A549 (cell line): ENCODE measurements around the gene PTPRJ. TPM values are rescaled to one million over a fixed set of nuclear protein-coding genes. Genes with fewer than 3 reads are reported as not detected.

Source experiments
- ATAC-seq, 2 experiments: fragments of 200-7000 bp in 1 of 2; fragments of >200 bp in 1 of 2; cut with Nextera tagmentation in 1 of 2; cut with Tn5 transposase in 1 of 2; 3 replicates each; pipeline versions ENCODE4 v1.8.0 to v1.9.1; 2018 to 2020; ENCODE audit warnings: mild to moderate bottlenecking in 1 of 2, moderate library complexity in 1 of 2
- CTCF ChIA-PET: fragments of 300-600 bp; sonication (Branson Sonifier 250); formaldehyde crosslinking; extraction: SDS; loops from one replicate; lab custom pipeline; 2021; ENCODE audit warnings: antibody characterized with exemption, inconsistent platforms; lab: Yijun Ruan, JAX
- POLR2A ChIA-PET: fragments of 350-600 bp; formaldehyde crosslinking; extraction: SDS; loops from one replicate; lab custom pipeline; 2021; ENCODE audit warnings: antibody characterized with exemption, inconsistent platforms; lab: Yijun Ruan, JAX
- DNase-seq, 2 experiments: peaks; one replicate each; pipeline versions ENCODE4 v3.0.0 to v3.0.0-alpha.2; 2011 to 2016; ENCODE audit warnings: low read depth in 1 of 2, low spot score in 1 of 2
- FAIRE-seq: peaks from 2 replicates; lab custom pipeline; 2011; peaks lifted over from hg19 to GRCh38; lab: Jason Lieb, UNC
- H3K27ac ChIP-seq, 2 experiments: fragments of >200 bp; sonication (Bioruptor Twin); formaldehyde crosslinking; 3 replicates each; pipeline ENCODE4 v1.5.1; 2016 to 2017
- H3K4me1 ChIP-seq: fragments of >200 bp; sonication (Bioruptor Twin); formaldehyde crosslinking; 3 replicates; pipeline ENCODE4 v1.6.1; 2016
- H3K4me2 ChIP-seq: fragments of >200 bp; sonication (Bioruptor Twin); formaldehyde crosslinking; 3 replicates; pipeline ENCODE4 v1.6.1; 2016
- H3K4me3 ChIP-seq: fragments of >200 bp; sonication (Bioruptor Twin); formaldehyde crosslinking; 3 replicates; pipeline ENCODE4 v1.5.1; 2016
- H3K9me3 ChIP-seq: fragments of >200 bp; sonication (Bioruptor Twin); formaldehyde crosslinking; 3 replicates; pipeline ENCODE4 v1.6.1; 2016
- EHF ChIP-seq: fragments of 250-450 bp; sonication (Bioruptor Pico); IDR thresholded peaks from 2 replicates; pipeline ENCODE4 v1.5.0; 2020; ENCODE audit warnings: mild to moderate bottlenecking
- EP300 ChIP-seq, 2 experiments: fragments of >200 bp; sonication (Bioruptor Twin); formaldehyde crosslinking; IDR thresholded peaks; 2 replicates in 1 of 2; 3 replicates in 1 of 2; pipeline ENCODE4 v1.6.1; 2016 to 2017
- ESRRA ChIP-seq: fragments of 150-350 bp; IDR thresholded peaks from 2 replicates; pipeline ENCODE4 v1.6.1; 2014; ENCODE audit warnings: mild to moderate bottlenecking, low read length, borderline replicate concordance
- FOSB ChIP-seq: fragments of 250-450 bp; sonication (Bioruptor Pico); IDR thresholded peaks from 2 replicates; pipeline ENCODE4 v1.5.0; 2020; ENCODE audit warnings: mild to moderate bottlenecking, moderate library complexity
- FOSL2 ChIP-seq, 2 experiments: fragments of 450-650 bp in 1 of 2; fragments of >200 bp in 1 of 2; sonication (Bioruptor Twin) in 1 of 2; formaldehyde crosslinking; IDR thresholded peaks; 2 replicates each; pipeline versions ENCODE4 v1.5.0 to v1.6.1; 2016 to 2020; ENCODE audit warnings: mild to moderate bottlenecking in 1 of 2, moderate library complexity in 1 of 2
- GATA3 ChIP-seq: IDR thresholded peaks from 2 replicates; pipeline ENCODE4 v1.6.1; 2012; ENCODE audit warnings: borderline replicate concordance
- HOXB5 ChIP-seq: fragments of 250-450 bp; sonication (Bioruptor Pico); IDR thresholded peaks from 2 replicates; pipeline ENCODE4 v1.5.0; 2020; ENCODE audit warnings: mild to moderate bottlenecking, moderate library complexity
- MAFK ChIP-seq: fragments of 450-650 bp; IDR thresholded peaks from 2 replicates; pipeline ENCODE4 v1.6.1; 2014; ENCODE audit not compliant: partially characterized antibody
- PHF8 ChIP-seq: fragments of 200-600 bp; sonication (generic); IDR thresholded peaks from 2 replicates; pipeline ENCODE4 v1.6.1; 2016; ENCODE audit warnings: low read depth, mild to moderate bottlenecking, antibody characterized with exemption, moderate library complexity, borderline replicate concordance
- POLR2AphosphoS2 ChIP-seq: conservative IDR thresholded peaks from 2 replicates; pipeline ENCODE4 v1.6.1; 2012; ENCODE audit warnings: low read length, improper control_type of control experiment, inconsistent platforms
- RARB ChIP-seq: fragments of 250-450 bp; sonication (Bioruptor Pico); IDR thresholded peaks from 2 replicates; pipeline ENCODE4 v1.8.0; 2021; ENCODE audit warnings: mild to moderate bottlenecking, moderate library complexity
- RFX5 ChIP-seq: fragments of 450-650 bp; IDR thresholded peaks from 2 replicates; pipeline ENCODE4 v1.7.1; 2014; ENCODE audit warnings: antibody characterized with exemption, mild to moderate bottlenecking, moderate library complexity
- TP53 ChIP-seq: fragments of 250-450 bp; sonication (Bioruptor Pico); IDR thresholded peaks from 2 replicates; pipeline ENCODE4 v1.5.0; 2021; ENCODE audit warnings: mild to moderate bottlenecking, moderate library complexity
- ZFP36 ChIP-seq: fragments of 450-650 bp; IDR thresholded peaks from 2 replicates; pipeline ENCODE4 v1.6.1; 2014; ENCODE audit warnings: borderline replicate concordance; ENCODE audit not compliant: partially characterized antibody
- ZSCAN20 ChIP-seq: fragments of 250-450 bp; sonication (Bioruptor Pico); IDR thresholded peaks from 2 replicates; pipeline ENCODE4 v1.8.0; 2022; ENCODE audit warnings: mild to moderate bottlenecking, moderate library complexity
- WGBS: methylation state at CpG from one replicate; pipeline ENCODE4 v1.1.6; 2017; ENCODE audit errors: missing lambda C conversion rate; 5-methylcytosine and 5-hydroxymethylcytosine counted together
- polyA plus RNA-seq, 4 experiments: library from polyadenylated mRNA; depleted of rRNA in 3 of 4; stranded (reverse); fragments of >200 nt; fragmentation: RNase III in 1 of 4; extraction: RNeasy Plus Mini Kit Qiagen cat#74134 plus additional on column Dnase treatment in 1 of 4; gene quantifications; 2 replicates in 3 of 4; 3 replicates in 1 of 4; pipeline ENCODE4 v1.2.3, GENCODE V29; 2011 to 2017
- TF ChIP-seq, protein P1 (sequence below): fragments of >200 bp; sonication (Bioruptor Twin); formaldehyde crosslinking; IDR thresholded peaks from 3 replicates; pipeline ENCODE4 v1.5.1; 2016
- TF ChIP-seq, protein P2 (sequence below): fragments of 150-350 bp; IDR thresholded peaks from 2 replicates; pipeline ENCODE4 v1.6.1; 2014; ENCODE audit warnings: low read depth, mild to moderate bottlenecking, low read length
- TF ChIP-seq, protein P3 (sequence below): fragments of 250-450 bp; sonication (Bioruptor Pico); IDR thresholded peaks from 2 replicates; pipeline ENCODE4 v1.5.0; 2021; ENCODE audit warnings: mild to moderate bottlenecking, moderate library complexity, borderline replicate concordance
- TF ChIP-seq, protein P4 (sequence below): fragments of 450-650 bp; IDR thresholded peaks from 2 replicates; pipeline ENCODE4 v1.6.1; 2014; ENCODE audit warnings: antibody characterized with exemption

PTPRJ gene
- polyA plus RNA-seq, 2 of the 4 experiments (the other 2 are of a cell fraction): 30.3 to 50.5 TPM

DNA sequence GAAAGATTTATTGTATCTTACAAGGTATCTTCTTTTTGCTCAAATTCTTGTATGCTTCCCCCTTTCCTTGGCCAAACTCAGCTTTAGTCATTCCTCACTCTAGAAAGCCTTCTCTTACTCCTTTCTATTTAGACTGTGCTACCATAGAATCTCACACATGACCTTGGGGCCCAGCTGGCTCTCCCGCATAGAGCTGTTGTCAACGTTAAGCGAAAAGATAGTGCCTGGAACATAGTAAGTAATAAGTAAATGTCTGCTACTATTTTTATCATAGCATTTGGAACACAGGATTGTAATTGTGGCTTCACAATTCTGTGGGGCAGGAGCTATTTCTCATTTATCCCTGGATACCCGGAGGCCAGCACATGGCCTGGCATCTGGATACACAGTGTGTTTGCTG is 197.3 kb downstream of the PTPRJ start:
- no peaks in the 10 kb centered on the region for H3K9me3 ChIP-seq
- no peak overlapping the region for H3K4me2 ChIP-seq
- no peak overlapping the region for H3K27ac ChIP-seq
- TF ChIP-seq POLR2AphosphoS2 (no peak), PHF8 (no peak), ESRRA (no peak), GATA3 (no peak), RARB (CRISPR knock-in tag) (no peak), FOSB (CRISPR knock-in tag) (no peak), EHF (CRISPR knock-in tag) (no peak), ZFP36 (no peak), TP53 (CRISPR knock-in tag) (no peak), FOSL2 (IDR thresholded peaks at IDR 0.05) (no peak), FOSL2 (CRISPR knock-in tag; IDR thresholded peaks at IDR 0.05) (no peak), EP300 (IDR thresholded peaks at IDR 0.05) (no peak), ZSCAN20 (CRISPR knock-in tag) (no peak), RFX5 (no peak), HOXB5 (CRISPR knock-in tag) (no peak)
- TF ChIP-seq, protein P1, sequence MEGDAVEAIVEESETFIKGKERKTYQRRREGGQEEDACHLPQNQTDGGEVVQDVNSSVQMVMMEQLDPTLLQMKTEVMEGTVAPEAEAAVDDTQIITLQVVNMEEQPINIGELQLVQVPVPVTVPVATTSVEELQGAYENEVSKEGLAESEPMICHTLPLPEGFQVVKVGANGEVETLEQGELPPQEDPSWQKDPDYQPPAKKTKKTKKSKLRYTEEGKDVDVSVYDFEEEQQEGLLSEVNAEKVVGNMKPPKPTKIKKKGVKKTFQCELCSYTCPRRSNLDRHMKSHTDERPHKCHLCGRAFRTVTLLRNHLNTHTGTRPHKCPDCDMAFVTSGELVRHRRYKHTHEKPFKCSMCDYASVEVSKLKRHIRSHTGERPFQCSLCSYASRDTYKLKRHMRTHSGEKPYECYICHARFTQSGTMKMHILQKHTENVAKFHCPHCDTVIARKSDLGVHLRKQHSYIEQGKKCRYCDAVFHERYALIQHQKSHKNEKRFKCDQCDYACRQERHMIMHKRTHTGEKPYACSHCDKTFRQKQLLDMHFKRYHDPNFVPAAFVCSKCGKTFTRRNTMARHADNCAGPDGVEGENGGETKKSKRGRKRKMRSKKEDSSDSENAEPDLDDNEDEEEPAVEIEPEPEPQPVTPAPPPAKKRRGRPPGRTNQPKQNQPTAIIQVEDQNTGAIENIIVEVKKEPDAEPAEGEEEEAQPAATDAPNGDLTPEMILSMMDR: no peak
- TF ChIP-seq, protein P2, sequence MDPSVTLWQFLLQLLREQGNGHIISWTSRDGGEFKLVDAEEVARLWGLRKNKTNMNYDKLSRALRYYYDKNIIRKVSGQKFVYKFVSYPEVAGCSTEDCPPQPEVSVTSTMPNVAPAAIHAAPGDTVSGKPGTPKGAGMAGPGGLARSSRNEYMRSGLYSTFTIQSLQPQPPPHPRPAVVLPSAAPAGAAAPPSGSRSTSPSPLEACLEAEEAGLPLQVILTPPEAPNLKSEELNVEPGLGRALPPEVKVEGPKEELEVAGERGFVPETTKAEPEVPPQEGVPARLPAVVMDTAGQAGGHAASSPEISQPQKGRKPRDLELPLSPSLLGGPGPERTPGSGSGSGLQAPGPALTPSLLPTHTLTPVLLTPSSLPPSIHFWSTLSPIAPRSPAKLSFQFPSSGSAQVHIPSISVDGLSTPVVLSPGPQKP: no peak
- TF ChIP-seq, protein P3, sequence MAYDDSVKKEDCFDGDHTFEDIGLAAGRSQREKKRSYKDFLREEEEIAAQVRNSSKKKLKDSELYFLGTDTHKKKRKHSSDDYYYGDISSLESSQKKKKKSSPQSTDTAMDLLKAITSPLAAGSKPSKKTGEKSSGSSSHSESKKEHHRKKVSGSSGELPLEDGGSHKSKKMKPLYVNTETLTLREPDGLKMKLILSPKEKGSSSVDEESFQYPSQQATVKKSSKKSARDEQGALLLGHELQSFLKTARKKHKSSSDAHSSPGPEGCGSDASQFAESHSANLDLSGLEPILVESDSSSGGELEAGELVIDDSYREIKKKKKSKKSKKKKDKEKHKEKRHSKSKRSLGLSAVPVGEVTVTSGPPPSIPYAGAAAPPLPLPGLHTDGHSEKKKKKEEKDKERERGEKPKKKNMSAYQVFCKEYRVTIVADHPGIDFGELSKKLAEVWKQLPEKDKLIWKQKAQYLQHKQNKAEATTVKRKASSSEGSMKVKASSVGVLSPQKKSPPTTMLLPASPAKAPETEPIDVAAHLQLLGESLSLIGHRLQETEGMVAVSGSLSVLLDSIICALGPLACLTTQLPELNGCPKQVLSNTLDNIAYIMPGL (CRISPR knock-in tag): no peak
- TF ChIP-seq, protein P4, sequence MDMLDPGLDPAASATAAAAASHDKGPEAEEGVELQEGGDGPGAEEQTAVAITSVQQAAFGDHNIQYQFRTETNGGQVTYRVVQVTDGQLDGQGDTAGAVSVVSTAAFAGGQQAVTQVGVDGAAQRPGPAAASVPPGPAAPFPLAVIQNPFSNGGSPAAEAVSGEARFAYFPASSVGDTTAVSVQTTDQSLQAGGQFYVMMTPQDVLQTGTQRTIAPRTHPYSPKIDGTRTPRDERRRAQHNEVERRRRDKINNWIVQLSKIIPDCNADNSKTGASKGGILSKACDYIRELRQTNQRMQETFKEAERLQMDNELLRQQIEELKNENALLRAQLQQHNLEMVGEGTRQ: no peak
- H3K4me1 ChIP-seq: no peaks in the 10 kb centered on the region
- DNase-seq: no peak
- FAIRE-seq: no peak
- ChIA-PET POLR2A (no interaction called here), CTCF (interaction anchor here (0.6 to 1.0 kb wide), 2 partner anchors 16 to 803 kb away, joined by 3 read pairs; no protein-coding TSS in a partner anchor)
- WGBS: 82% methylated on average over 4 of the region's 4 CpGs
- no peak for ATAC-seq
- H3K4me3 ChIP-seq: no peak overlapping the region

DNA sequence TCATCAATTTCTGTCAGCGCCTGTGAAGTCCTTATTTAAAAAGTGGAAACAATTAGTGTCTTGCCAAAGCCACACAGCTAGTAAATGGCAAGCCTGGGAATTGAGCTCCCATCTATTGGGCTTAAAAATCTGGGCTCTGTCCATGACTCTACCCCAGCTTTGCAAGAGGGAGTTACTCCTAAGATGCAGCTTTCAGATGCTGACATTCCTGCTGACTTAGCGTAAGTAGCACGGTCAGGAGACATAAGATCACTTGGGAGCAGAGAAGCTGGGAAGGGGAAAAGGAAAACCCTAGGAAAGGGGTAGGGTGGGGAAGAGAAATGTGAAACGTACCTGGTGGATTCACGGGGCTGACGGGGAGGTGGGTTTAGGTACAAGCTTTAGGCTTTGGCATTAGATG is 200.3 kb downstream of the PTPRJ start:
- Histone ChIP-seq H3K4me2 (no peak overlapping the region), H3K4me3 (no peak overlapping the region)
- no peak for FAIRE-seq
- TF ChIP-seq MAFK: peak; percentile 82
- TF ChIP-seq RARB (CRISPR knock-in tag): no peak
- TF ChIP-seq, all 56 proteins: peak for 1
- 41% methylated on average over 6 of the region's 6 CpGs for WGBS
- ChIA-PET CTCF (interaction anchor here (0.7 kb wide), 1 partner anchor 246 kb away, joined by 3 read pairs; no protein-coding TSS in a partner anchor), POLR2A (no interaction called here)
- Histone ChIP-seq H3K9me3 (no peaks in the 10 kb centered on the region), H3K27ac (no peak overlapping the region), H3K4me1 (no peaks in the 10 kb centered on the region)
- ATAC-seq: no peak
- no peak for DNase-seq
